NCI-H2081 treated with DMSO at 0.1 percent for 48 hours (cell line): ENCODE data around the gene WFS1.

Source experiments
- DNase-seq: peaks from one replicate; lab custom pipeline; 2025; lab: John Stamatoyannopoulos, UW

Gene WFS1, protein sequence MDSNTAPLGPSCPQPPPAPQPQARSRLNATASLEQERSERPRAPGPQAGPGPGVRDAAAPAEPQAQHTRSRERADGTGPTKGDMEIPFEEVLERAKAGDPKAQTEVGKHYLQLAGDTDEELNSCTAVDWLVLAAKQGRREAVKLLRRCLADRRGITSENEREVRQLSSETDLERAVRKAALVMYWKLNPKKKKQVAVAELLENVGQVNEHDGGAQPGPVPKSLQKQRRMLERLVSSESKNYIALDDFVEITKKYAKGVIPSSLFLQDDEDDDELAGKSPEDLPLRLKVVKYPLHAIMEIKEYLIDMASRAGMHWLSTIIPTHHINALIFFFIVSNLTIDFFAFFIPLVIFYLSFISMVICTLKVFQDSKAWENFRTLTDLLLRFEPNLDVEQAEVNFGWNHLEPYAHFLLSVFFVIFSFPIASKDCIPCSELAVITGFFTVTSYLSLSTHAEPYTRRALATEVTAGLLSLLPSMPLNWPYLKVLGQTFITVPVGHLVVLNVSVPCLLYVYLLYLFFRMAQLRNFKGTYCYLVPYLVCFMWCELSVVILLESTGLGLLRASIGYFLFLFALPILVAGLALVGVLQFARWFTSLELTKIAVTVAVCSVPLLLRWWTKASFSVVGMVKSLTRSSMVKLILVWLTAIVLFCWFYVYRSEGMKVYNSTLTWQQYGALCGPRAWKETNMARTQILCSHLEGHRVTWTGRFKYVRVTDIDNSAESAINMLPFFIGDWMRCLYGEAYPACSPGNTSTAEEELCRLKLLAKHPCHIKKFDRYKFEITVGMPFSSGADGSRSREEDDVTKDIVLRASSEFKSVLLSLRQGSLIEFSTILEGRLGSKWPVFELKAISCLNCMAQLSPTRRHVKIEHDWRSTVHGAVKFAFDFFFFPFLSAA

DNA sequence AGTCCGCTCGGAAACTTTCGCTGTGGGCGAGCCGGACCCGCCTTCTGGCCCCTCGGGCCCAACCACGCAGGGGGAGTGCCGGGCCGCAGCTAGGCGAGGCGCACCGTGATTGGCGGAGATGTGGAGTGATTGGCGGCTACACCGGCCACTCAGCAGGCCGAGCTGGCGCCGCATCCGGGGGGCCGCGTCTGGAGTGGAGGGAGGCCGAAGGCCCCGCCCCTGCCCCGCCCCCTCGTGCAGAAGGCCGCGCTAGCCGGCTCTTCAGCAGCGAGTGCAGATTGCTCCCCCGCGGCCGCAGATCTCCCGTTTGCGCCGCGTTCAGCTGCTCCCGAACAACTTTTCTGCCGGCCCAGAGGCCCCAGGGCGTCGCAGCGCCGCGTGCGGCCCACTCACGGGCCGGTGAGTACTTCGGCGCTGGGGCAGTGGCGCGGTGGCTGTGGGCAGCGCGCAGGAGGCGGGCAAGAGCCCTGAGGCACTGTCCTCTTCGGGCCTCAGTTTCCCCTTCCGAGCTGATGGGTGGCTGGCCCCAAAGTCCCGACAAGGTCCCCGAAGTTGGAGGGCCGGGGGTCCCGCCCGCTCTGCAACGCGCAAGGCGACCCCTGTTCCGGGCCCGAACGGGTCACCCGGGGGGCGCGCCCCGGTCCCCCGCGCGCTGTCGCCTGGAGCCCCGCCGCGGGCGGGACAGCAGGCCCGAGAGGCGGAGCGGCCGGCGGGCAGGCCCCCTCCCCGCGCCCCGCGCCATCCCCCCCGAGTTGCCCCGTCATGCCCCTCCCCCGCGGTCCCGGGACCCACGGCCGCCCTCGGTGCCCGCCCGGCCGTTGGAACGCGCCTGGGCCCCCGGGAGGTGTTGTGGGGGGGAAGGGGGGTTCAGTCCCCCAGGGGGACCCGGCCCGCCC, at the start of gene WFS1:
TSS of gene WFS1 (plus strand) at position 235 of the 896 bp plus-strand sequence. CDS start 7,606 bp downstream, outside the sequence.
- peak; percentile 80 for DNase-seq

DNA sequence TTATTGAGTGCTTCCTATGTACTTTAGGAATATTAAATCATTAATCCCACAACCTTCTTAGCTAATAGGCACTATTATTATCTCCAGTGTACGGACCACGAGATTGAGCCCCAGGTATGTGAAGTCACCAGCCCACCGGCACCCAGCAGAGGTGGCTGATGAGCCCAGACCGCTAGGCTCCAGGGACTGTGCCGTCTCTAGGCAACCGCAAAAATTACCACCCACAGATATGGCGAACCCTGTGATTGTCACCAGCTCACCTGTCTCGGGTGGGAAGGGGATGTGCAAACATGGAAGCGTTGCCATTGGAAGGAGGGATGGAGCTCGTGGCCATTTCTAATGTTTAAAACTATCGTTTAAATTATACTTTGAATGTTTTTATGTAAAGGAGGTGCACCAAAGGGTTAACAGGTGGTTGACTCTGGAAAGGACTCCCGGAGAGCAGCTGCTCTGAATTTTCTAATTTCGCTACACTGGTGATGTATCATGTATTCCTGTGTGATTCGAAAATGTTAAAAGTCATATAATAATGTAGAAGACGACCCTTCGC, 48.3 kb upstream of the WFS1 start:
- DNase-seq, result no peak

DNA sequence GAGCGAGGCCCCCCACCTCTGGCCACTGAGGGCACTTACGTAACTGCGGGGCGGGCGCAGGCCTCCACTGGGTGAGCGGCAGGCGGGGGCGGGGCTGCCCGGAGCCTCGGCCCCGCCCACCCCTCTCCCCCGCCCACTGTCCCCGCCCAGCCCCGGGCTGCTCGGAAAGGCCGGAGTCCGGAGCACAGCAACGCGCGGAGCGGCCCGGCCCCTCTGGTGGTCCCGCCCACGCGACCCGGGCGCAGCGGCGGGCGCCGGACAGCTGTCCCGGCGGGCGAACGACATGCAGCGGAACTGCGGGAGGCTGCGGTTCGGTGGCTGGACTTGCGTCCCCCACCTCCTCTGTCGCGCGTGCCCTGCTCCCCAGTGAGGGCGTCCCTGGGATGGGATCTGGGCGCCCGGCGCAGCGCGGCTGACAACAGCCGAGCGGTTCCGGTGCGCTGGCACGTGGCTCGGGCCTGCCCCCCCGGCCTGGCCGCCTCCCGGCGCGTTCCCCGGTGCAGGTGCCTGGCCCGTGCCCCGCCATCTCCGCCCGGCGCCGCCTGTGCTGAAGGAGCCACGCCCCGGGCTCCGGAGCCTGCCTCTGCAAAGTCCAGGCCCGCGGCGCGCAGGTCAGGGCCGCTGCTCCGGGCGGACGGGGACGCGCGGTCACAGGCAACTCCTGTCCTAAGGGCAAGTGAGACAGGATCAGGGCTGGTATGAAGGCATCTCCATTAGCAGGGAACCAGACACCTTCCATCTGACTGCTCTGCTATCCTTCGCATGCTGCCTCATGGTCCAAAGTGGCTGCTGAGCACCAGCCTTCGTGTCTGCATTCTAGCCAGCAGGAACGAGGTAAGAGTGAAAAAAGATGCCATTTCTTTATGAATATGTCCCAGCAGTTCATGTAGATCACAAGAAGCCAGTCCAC, 47.5 kb upstream of the WFS1 start:
- DNase-seq, result no peak

DNA sequence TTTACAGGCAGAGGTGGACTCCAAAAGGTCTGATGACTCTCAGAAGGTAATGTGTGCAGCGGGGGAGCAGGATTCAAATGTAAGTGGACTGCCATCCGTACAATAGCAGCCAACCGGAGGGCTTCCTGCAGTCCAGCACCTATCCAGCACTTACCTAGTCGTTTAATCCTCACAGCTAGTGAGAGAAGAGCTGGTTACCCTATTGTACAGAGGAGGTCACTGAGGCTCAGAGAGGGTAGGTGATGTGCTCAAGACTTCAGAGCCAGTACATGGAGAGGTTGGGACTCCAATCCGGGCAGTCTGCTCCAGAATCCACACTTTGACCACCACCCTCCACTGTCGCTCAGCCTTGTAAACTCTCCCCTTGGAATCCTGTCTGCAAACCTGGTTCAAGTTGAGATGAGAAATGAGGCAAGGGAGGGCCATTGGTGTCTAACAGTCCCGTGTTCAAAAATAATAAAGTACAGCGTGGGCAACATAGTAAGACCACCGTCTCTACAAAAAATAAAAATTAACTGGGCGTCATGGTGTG, 46.8 kb upstream of the WFS1 start:
- DNase-seq, result no peak

DNA sequence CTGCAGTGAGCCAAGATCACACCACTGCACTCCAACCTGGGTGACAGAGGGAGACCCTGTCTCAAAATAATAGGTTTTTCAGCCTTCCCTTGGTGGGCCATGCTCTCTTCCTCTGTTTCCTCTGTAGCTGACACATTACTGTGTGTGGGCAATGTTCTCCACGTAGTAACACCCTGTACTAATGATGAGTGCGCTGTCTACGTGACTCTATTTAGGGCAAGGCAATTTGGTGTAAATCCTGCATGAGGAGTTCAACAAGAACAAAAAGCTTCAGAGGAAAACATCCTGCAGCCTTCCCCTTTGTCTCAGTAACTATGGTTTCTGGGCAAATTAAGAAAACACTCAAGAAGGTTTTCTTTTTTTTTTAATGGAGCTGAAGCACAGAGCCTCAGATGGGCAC, 44.9 kb upstream of the WFS1 start:
- DNase-seq, result no peak

DNA sequence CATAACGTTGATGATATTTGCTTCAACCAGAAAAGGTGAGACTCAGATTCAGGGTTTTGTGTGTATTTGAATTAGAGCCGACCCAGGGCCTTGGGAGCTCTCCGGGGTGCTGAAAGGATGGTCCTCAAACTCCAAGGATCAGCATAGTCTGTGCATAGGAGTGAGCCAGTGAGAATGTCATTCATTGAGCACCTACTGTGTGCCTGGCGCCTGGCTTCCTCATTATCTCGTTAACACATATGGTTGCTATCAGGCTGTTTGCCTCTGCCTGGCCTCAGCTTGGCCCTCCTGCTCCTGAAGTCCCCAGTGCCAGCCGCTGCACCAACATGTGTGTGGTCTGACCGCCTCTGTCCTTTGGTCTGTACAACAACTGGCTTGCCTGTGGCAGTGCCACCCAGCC, 44.2 kb upstream of the WFS1 start:
- DNase-seq, result no peak

DNA sequence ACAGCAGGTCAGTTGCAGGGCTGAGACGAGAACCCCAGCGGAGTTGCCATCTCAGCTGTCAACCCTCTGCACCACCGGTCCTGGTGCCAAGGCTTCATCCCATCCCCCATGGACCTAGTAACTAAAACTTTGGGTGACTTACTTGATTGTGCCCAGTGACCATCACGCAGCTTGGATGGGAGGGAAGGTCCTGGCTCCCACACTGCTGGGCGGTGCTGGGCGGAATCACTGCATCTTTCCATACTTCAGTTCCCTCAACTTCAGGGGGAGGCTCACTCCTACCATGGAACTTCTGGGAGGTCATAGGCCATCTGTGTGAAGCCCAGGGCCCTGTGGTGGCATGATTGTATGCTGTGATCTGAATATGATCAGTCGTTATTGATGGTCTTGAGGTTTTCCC, 43.1 kb upstream of the WFS1 start:
- DNase-seq, result no peak

DNA sequence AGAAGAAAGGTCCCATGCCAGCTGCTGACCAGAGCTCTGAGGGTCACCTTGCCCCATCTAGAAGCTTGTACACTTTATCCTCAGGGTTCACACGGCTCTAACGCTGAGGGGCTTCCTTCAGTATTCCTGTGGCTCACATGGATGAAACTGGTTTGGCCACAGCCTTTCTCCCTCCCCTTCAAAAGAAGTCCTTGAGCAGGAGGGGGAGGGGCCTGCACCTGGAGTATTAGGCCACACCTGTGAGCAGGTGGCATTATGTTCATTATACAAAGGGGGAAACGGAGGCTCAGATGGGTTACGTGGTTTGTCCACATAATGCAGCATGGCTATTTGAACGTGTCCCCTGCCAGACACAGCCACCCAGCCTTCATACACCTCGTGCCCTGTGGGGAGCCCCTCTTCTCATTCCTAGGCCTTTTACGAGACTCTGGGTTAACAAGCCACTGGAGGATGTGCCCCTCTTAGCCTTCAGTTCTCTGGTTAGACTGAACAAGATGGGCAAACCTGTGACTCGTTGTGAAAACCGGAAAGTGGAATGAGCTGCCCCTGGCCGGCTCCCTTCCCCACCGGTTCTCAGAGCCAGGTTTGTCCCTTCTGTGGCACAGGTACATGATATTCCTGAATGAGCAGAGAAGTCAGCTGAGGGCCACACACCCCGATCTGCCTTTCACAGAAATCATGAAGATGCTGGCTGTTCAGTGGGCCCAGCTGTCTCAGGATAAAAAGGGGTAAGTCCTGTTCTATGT, 42.1 kb upstream of the WFS1 start:
- no peak for DNase-seq

DNA sequence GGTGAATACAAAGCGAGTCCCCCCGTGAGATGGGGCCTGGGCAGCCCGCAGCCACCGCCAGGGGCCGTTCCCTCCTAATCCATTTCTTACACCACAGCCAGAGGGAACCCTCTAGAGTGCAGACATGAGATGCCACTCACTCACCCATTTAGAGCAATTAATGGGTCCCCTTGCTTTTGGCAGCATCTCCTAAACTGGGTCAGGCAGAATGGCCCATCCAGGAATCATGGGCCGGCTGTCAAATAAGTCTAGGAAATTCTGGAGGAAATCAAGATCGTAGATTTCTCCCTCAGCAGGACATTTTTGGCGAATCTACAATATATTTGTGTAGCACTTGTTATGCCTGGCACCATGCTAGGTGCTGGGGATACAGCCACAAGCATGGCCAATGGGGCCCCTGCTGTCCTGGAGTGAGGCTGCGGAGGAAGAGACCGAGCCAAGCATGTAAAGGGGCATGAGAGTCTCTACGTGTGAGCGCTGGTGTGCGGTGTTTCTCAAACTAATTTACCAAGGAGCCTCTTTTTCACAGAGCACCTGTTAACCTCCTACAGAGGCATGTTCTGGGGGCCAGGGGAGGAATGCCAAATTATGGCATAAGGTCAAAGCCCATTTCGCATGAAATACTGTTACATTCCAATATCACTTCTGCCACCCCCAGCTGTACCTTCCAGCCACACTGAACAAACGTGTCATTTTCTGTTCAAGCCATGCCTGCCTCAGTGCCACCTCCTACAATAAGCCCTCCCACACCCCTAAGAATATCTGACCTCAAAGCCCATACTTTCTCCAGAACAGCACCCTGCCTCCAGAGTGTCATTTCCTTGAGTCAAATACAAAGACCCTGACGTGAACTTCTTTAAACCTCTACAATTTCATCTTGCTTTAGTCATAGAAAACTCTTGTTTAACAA, 41.2 kb upstream of the WFS1 start:
- no peak for DNase-seq

DNA sequence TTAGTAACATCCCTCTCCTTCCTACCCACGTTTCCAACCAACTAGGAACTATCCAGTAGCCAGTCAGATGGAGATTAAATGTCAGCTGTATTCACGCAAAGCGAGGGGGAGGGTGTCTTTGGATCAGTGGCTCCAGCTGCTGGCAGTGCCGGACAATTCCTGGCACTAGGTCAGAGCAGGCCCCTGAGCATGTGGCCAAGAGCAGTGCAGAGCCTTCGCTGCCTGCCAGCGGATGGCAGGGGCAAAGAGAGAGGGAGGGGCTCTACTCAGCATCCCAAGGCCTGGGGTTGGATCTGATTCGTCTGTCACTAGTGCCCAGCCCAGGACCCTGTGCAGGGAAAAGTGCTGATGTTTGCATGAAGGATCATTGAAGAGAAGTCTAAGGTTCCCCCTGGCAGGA, 40.6 kb upstream of the WFS1 start:
- DNase-seq, result no peak

DNA sequence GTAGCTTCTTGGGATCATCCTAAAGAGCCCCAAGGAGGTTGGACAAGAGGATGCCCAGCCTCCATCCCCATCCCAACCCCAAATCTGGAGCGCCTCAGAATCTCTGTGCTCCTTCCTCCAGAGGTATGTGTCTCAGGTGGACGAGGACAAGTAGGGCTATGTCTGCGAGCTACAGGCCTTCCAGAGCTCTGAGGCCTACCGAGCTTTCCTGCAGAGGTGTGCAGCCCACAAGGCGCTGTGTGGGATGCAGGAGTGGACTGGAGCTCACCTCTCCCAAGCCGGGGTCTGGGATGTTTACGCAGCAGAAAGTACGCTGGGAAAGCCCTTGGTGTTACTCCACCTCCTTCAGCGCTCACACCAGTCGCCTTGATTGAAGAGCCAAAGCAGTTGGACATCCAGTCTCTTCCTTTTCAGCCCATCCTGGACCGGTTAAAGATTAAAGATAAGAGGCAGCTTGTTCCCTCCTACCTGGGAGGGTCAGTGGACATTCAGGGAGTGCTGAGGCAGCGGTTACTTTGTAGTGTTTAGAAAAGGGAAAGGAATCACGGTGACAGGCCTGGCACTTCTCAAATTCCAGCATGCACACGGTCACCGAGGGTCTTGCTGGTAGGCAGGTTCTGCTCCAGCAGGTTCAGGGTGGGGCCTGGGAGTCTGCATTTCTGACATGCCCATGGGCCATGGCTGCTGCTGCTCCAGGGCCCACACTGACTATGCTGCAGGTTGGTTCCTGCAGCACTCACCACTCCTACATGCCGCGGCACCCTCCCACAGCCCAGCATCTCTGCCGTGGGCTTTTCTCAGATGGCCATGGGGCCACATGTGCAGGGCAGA, 39.8 kb upstream of the WFS1 start:
- no peak for DNase-seq

DNA sequence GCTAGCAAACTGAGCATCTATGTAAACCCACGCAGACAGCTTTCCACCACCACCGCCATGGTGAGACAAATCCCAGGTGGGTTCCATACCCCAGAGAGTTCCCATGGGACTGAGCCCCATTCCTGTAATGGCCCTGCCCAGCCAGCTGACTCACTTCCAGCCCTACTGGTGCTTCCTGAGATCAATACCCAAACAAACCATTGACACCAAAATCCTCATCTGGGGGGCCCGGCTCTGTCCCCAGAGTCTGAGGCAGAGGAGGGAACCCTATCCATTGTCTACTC, 39.2 kb upstream of the WFS1 start:
- no peak for DNase-seq

DNA sequence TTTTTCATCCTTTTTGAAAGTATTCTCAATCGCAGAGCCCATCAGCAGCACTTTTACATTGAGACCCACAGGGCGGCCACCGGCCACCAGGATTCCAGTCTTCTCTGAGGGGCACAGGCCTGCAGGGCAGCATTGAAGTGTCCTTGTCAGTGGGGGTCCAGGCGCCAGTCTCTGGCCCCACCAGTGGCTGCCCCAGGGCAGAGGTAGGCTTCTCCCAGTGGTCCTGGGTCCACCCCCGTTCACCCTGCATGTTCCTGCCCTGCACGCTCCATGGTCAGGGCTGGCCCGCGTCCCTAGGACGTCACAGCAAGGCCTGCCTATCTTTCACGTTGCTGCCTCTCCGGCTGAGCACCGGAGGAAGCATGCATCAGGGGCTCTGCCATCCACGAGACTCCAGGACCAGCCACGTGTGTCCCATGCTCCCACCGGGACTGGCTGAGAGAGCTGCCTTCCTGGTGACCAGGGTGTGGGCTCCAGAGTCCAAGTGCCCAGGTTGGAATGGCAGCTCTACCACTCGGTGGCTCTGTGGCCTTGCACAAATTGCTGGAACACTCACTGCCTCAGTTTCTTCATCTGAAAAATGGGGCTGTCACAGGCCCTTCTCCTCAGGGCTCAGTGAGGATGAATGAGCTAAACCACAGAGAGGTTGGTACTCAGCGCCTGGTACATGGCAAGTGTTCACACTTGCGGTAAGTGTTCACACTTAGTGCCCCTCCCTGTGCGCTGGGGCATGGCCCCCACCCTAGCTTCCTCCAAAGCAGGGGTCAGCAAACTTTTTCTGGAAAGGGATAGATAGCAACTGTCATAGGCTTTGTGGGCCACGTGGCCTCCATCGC, 38.6 kb upstream of the WFS1 start:
- DNase-seq, result no peak

DNA sequence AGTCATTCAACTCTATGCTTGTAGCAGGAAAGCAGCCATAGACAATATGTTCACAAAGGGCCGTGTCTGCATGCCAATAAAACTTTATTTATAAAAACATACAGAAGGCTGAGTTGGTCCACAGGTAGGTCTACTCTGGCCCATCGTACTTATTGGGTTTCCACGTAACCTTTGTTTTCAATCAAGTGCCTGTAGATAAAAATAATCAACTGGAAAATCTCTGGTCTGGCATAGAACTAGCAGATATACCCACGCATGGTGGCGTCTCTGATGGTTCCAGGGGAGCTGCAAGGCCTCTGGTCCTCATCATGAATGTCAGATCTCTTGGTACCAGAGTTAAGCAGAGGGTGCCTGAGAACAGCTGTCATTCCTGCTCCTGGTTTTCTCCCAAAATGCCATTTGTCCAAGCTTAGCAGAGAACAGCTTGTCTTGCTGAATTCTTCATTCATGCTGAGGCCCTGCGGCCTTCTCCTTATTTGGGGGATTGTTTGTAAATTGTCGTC, 37.9 kb upstream of the WFS1 start:
- no peak for DNase-seq

DNA sequence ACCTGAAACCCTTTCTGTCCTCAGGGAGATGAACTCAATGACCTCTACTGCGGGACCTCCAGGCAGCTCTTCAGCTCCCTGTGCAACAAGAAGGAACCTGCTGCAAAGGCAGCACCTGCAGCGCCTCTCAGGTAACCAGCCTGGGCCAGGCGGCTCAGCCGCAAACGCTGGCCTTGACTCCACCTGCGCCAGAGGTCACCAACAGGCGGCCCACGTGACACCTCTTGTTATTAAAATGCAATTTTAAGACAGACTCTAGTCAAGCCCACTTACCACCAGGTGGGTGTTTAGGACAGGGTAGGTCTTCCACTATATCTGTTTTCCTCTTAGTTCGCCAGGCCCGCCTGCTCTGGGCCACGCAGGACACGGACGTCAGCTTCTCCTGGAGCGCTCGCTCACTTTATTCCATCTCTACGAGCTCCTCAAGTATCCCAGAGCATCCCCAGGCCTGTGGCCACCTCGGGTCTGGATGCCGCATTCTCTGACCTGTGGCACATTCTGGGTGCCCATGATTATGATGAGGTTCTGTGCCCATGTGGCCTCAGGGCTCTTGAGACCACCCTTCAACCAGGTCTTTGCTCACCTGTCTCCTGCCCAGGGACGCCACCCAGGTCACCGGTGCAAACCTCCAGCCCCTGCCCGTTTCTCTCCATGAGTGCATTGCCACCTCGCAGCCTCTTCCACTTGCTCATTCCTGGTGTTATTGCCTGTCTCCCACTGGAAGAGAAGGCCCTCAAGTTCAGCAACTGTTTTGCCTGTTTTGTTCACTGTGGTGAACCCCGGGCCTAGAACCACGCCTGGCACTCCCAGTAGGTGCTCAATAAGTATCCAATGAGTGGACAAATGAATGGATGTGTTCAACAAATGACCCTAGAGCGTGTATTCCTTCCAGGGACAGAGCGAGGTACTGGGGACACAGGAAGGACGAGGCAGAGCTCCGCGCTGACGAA, 36.5 kb upstream of the WFS1 start:
- no peak for DNase-seq

DNA sequence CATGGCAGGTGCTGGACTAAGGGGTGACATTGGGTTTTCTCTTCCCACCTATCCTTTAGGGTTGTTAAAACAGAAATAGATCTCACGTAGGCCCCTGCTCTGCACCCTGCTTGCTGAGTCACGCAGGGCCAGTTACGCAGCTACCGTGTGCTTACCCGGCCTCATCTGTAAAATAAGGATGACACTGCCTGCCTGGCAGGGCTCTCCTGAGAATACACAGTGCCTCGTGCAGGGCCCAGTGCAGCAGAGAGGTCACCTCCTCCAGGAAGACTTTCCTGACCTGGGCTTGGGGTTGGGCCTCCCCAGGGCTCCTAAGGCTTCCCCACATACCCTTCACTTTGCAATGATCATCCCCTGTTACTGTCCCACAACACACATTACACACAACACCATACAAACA, 35.7 kb upstream of the WFS1 start:
- DNase-seq, result no peak
